HG03342 (cell line): Measurements from ENCODE around the gene TMEM120B.
"Not testable (repeated sequence)": the region's sequence is repeated elsewhere in the genome, so short reads cannot be mapped to it uniquely, and the experiment has no call there.

Source experiments
- ATAC-seq: cut with Tn5 transposase; IDR thresholded peaks from one replicate; pipeline ENCODE4 v1.9.1; 2021; ENCODE audit warnings: mild to moderate bottlenecking, moderate library complexity; ENCODE audit not compliant: unreplicated experiment

Gene TMEM120B

GRCh38 chr12:121712461-121713256 lies at the start of gene TMEM120B:
TSS of gene TMEM120B (plus strand) at chr12:121712752. CDS start at chr12:121712896, 144 bp downstream.
- ATAC-seq = peak; percentile 75

DNA sequence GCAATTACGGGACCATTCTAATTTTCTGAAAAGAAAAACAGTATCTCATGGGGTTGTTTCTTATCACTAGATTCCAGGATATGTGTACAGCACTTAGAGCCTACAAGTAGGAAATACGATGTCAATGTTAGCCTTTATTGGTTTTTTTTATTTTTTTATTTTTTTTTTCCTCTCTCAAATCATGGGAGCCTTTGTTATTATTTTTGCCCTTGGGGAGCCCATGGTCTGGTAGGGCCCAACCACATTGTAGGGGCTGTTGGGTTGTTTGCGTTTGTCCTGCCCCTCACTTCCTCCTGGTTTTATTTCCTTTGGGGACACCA lies 49.0 kb upstream of the TMEM120B start:
- no peak for ATAC-seq

GRCh38 chr12:121666829-121667228 lies 45.7 kb upstream of the TMEM120B start:
- ATAC-seq = not testable (repeated sequence)

DNA sequence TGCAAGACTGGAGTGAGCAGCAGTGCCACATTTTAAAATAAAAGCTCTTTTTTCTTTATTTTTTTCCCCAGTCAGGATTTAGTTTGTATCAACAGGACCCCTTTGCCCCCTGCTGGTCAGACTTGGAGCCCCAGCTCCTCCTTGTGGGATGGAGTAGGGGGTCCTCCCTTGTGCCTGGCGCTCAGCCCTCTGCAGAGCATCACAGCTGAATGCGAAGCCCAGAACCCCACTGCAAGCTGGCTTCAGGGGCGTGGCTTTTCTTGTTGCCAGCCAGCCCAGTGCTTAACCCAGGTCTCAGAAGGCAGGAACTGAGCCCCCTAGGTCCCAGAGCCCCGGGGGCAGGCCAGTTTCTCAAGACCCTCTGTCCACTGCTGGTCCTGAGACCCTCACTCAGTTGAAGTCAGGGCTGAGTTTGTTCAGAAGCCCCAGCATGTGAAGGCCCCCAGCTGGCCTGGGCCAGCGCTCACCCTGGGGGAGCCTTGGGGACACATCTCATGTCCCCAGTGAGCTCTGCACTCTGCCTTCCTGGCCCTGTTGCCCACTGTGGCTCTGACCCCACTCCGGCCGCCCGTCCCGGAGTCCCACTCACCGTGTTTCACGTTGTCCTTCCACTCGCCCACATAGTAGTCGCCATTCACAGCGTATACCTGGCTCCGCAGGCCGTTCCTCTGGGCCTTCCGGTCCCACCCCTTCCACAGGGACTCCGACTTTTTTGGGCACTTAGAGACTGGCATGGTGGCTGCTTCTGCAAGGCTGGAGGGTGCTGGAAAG lies 43.6 kb upstream of the TMEM120B start:
- no peak for ATAC-seq

GRCh38 chr12:121669521-121669900 lies 43.0 kb upstream of the TMEM120B start, which contains the start of gene MORN3:
TSS of gene MORN3 (minus strand) at chr12:121669654. CDS start at chr12:121669483, 171 bp downstream.
- ATAC-seq = no peak

DNA sequence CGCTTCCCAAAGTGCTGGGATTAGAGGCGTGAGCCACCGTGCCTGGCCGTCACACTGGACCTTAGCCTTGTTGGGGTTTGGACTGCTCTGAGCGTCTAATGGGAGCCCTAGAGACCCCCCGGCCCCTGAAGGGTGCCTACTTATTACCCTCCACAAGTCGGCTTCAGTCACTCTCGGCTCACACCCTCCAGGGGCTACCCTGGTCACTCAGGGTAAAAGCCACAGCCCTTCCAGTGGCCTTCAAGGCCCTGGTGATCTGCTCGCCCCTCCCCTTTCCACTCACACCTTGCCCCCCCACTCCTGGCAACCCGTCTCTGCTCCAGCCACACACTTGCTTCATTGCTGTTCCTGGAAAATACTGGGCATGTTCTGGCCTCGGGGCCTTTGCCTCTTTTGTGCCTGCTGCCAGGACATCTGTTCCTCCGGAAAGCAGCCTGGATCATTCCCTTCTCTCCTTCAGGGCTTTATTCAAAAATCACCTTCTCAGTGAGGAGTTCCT lies 39.5 kb upstream of the TMEM120B start:
- ATAC-seq = no peak

GRCh38 chr12:121676190-121676589 lies 36.4 kb upstream of the TMEM120B start:
- no peak for ATAC-seq

GRCh38 chr12:121678305-121678704 lies 34.2 kb upstream of the TMEM120B start:
- ATAC-seq = no peak

DNA sequence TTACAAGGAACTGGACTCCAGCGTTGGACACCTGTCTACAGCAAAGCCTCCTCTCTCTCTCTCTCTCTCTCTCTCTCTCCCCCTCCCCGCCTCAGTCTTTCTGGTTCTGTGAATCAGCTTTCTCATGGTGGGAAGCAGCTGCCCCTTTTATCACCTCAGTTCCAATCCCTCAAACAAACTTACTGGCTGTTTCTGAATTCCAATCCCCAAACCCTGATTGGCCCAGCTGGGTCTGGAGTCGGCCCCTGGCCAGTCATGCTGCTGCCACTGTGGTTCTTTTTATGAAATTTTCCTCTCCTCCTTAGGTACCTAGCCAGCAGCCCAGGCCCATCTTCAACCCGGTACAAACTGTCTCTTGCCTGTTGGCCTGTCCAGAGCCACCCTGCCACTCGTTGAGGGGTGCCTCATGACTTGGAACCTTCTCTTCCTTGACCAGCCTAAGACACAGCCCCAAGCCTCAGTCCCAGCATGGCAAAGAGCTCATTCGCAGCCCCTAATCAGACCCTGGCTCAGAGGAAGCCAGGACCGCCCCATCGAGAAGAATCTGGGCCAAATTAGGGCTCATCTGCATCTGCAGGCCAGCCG lies 33.7 kb upstream of the TMEM120B start:
- ATAC-seq = no peak

DNA sequence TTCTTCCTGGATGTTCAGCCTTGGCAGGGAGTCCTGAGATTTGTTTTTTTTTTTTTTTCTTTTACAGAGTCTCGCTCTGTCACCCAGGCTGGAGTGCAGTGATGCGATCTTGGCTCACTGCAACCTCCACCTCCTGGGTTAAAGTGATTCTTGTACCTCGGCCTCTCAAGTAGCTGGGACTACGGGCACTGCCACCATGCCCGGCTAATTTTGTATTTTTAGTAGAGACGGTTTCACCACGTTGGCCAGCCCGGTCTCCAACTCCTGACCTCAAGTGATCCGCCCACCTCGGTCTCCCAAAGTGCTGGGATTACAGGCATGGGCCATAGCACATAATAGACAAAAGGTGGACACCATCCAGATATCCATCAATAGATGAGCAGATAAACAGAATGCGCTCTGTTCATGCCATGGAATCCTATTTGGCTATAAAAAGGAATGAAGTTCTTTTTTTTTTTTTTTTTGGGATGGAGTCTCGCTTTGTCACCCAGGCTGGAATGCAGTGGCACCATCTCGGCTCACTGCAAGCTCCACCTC lies 32.8 kb upstream of the TMEM120B start:
- not testable (repeated sequence) for ATAC-seq

DNA sequence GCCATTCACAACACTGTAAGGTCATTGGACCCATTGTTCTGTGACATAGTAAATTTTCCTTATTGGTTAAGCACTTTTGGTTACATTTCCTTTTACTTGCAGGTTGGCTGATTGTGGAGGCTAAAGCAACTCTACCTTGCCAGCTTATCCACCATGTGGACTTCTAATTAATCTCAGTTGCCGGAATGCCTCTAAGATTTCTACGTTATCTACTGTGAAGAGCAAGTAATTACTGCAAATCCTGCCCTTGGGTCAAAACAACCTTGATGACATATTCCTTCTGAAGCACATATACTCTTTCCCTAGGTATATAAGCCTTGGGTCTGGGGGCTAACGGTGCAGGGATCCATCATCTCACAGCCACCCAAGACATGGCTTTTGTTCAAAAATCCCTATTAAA lies 23.6 kb upstream of the TMEM120B start:
- no peak for ATAC-seq

- ATAC-seq = no peak
These were observed 23.1 kb upstream of the TMEM120B start for GRCh38 chr12:121689430-121689829.

GRCh38 chr12:121692744-121693143 lies 19.8 kb upstream of the TMEM120B start:
- ATAC-seq = not testable (repeated sequence)

DNA sequence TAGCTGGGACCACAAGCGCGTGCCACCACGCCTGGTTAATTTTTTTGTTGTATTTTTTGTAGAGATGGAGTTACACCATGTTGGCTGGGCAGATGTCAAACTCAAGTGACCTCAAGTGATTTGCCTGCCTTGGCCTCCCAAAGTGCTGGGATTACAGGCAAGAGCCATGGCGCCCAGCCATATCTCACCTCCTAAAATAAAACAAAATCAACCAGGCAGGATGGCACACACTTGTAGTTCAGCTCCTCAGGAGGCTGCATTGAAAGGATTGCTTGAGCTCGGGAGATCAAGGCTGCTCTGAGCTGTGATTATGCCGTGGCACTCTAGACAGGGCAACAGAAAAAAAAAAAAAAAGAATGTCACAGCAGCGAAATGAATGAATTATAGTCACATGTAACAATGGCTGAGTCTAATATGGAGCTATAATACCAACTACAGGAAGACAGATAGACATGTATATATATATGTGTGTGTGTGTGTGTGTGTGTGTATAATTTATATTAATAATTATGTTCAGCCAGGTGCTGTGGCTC lies 19.3 kb upstream of the TMEM120B start:
- ATAC-seq = no peak

DNA sequence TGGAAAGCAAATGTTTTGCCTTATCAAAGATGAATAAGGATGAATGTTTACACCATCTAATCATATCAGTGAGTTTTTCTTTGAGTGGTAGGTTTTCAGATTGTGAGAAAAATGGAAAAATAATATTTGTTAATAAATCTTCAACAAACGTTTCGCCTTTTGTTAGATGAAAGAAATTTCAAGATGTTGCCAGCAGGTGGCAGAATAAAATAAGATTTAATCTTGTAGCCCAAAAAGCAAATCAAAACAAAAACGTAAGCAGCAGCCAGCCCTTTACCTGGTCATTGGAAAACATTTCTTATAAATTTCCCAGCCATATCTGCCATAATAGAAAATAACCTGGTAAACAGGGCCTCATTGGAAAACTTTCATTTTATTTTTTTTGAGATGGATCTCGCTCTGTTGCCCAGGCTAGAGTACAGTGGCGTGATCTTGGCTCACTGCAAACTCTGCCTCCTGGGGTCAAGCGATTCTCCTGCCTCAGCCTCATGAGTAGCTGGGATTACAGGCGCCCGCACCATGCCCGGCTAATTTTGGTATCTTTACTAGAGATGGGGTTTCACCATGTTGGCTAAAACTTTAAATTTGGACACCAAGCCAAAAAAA lies 15.4 kb upstream of the TMEM120B start:
- ATAC-seq = no peak

- ATAC-seq = not testable (repeated sequence)
These were observed 14.7 kb upstream of the TMEM120B start for GRCh38 chr12:121697861-121698260.

GRCh38 chr12:121701667-121702277 lies 10.8 kb upstream of the TMEM120B start:
- ATAC-seq = no peak

DNA sequence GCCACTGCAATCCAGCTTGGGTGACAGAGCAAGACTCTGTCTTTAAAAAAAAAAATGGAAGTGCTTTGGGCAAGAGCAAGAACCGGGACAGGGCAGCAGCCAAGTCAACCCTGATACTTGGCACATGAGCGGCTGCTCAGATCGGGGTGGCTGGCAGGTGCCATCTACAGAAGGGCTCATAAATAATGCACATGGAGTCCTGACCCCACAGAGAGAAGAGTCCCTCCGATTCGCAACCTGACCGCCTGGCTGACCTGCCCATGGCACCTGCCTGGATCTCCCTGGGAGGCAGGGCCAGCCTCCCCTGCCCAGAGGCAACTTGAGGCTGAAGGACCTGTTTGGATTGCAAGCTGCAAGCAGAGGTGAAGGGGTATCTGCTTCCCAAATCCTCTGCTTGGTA lies 9.6 kb upstream of the TMEM120B start:
- ATAC-seq = no peak

DNA sequence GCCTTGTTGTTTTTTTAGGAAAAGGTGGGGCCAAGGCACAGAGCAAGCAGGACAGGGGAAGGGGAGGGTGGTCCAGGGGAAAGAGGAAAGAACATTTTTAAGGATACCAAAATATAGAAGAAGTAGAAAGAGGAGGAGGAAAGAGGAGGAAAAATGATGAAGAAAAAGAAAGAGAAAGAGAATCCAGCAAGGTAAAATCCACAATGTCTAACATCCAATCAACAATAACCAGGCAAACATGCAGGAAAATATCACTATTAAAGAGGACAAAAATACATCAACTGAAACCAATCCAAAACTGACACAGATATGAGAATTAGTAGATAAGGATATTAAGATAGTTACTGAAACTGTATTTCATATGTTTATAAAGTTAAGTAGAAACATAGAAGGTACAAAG lies 7.0 kb upstream of the TMEM120B start:
- no peak for ATAC-seq
